A673 (cell line): ENCODE measurements around the gene ADAM12. TPM values are rescaled to one million over a fixed set of nuclear protein-coding genes. Genes with fewer than 3 reads are reported as not detected.

ENCODE experiments used
- BruUV-seq: library from RNA; stranded (reverse); fragments of 400-500 nt; replicated peaks from 2 replicates; lab custom pipeline; 2021; lab: Mats Ljungman, UMichigan
- CTCF ChIA-PET: fragments of 300-600 bp; sonication (Branson Sonifier 250); formaldehyde crosslinking; loops from one replicate; lab custom pipeline; 2022; ENCODE audit warnings: antibody characterized with exemption; lab: Charles Lee
- POLR2A ChIA-PET: fragments of 300-600 bp; sonication (Branson Sonifier 250); formaldehyde crosslinking; loops from one replicate; lab custom pipeline; 2022; ENCODE audit warnings: antibody characterized with exemption; ENCODE audit not compliant: low non-redundant PET; lab: Charles Lee
- DNase-seq: peaks from one replicate; pipeline ENCODE4 v3.0.0-alpha.2; 2015; ENCODE audit warnings: low spot score
- H3K27ac ChIP-seq: fragments of 200-600 bp; sonication (generic); 2 replicates; pipeline ENCODE4 v1.5.1; 2016; ENCODE audit warnings: mixed run types, low read depth, mild to moderate bottlenecking, mixed read lengths, antibody characterized with exemption, low read length; ENCODE audit not compliant: poor library complexity, severe bottlenecking
- H3K27me3 ChIP-seq: fragments of 200-600 bp; sonication (generic); replicated peaks from 2 replicates; pipeline ENCODE4 v1.6.1; 2017; ENCODE audit warnings: mixed run types, low read depth, mild to moderate bottlenecking, mixed read lengths, antibody characterized with exemption, low read length; ENCODE audit not compliant: insufficient read depth, poor library complexity
- H3K36me3 ChIP-seq: fragments of 200-600 bp; sonication (generic); 2 replicates; pipeline ENCODE4 v1.6.1; 2016; ENCODE audit warnings: mixed run types, mild to moderate bottlenecking, mixed read lengths, antibody characterized with exemption, low read length; ENCODE audit not compliant: insufficient read depth, poor library complexity, severe bottlenecking
- H3K4me1 ChIP-seq: fragments of 200-600 bp; sonication (generic); 2 replicates; pipeline ENCODE4 v1.6.1; 2017; ENCODE audit warnings: mixed run types, mild to moderate bottlenecking, mixed read lengths, antibody characterized with exemption, low read length; ENCODE audit not compliant: insufficient read depth, poor library complexity, severe bottlenecking
- H3K4me3 ChIP-seq: fragments of 200-600 bp; sonication (generic); 2 replicates; pipeline ENCODE4 v1.5.1; 2016; ENCODE audit warnings: low read depth, mixed run types, mild to moderate bottlenecking, mixed read lengths, low read length; ENCODE audit not compliant: poor library complexity, severe bottlenecking
- H3K9me3 ChIP-seq: fragments of 200-600 bp; sonication (generic); 2 replicates; pipeline ENCODE4 v1.6.1; 2016; ENCODE audit warnings: mixed run types, low read depth, mild to moderate bottlenecking, mixed read lengths, antibody characterized with exemption, low read length; ENCODE audit not compliant: poor library complexity, severe bottlenecking
- EZH2 ChIP-seq: fragments of 200-600 bp; sonication (generic); IDR thresholded peaks from 2 replicates; pipeline ENCODE4 v1.6.1; 2017; ENCODE audit warnings: borderline replicate concordance, low read depth, mild to moderate bottlenecking, mixed read lengths, antibody characterized with exemption, low read length; ENCODE audit not compliant: poor library complexity, severe bottlenecking
- intact Hi-C: fragments of 100-400 bp; cut with micrococcal nuclease; formaldehyde crosslinking; loops from one replicate; pipeline ENCODE4 v1.10.0; 2022; ENCODE audit not compliant: unreplicated experiment
- total RNA-seq: library from RNA; stranded (reverse); gene quantifications from 2 replicates; pipeline ENCODE4 v1.2.3, GENCODE V29; 2021
- TF ChIP-seq, protein P1 (sequence below): fragments of 300-800, 200-600 bp; sonication (generic); conservative IDR thresholded peaks from 2 replicates; pipeline ENCODE4 v1.5.1; 2017; ENCODE audit warnings: low read depth, mild to moderate bottlenecking, antibody characterized with exemption, low read length, moderate library complexity, mixed read lengths

Gene ADAM12
- total RNA-seq, 1 experiment from 2014 or later, result 0.17 TPM

DNA sequence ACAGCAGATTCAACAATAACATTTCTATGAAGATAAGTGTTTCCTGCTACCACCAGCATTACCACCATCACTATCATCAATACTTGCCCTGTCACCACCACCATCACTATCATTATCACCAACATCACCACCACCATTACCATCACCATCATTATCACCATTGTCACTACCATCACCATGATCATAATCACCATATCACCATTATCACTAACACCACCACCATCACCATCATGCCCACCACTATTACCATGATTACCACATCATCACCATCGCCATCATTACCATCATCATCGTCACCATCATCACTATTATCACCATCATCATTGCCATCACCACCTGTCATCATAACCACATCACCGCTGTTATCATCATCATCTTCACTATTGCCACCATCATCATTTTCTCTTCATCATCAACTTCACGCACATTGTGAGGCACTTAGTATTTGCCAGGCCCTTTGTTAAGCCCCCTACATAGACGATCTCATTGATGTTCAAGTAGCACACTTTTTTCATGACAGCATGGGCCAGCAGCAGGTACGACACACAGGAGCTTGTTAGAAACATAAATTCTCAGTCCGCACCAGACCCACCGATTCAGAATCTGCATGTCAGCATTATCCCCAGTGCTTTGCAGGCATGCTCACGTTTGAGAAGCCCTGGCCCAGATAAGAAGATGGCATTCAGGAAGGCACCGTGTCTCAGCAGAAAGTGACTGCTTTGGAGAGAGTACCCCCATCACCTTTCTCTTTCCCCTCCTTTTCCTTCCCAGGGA is 161.1 kb downstream of the ADAM12 start:
- intact Hi-C loops, result no loop called here

DNA sequence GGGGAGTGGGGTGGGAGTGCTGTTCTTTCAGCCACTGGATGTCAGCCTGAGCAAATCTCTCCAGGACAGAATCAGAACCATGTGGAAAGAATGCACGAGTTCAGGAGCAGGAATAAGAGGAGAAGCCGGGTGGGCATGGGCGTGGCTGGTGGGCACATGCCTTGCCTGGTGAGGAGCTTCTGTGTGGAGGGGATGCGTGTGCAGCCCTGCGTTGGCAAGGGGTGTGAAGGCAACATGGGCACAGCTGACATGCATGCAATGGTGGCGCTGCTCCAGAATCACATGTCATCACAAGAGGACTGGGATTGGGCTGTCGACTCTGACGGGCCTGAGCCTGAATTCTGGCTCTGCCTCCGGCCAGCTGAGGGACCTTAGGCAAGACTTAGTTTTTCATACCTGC is 162.1 kb downstream of the ADAM12 start:
- Histone ChIP-seq H3K9me3 (no peaks in the 10 kb centered on the region), H3K27me3 (no peaks in the 10 kb centered on the region), H3K4me3 (no peak overlapping the region), H3K4me1 (no peaks in the 10 kb centered on the region), H3K27ac (no peak overlapping the region), H3K36me3 (no peaks in the 10 kb centered on the region)
- CTCF ChIA-PET, result no interaction called here
- DNase-seq, result no peak
- POLR2A ChIA-PET, result no interaction called here
- BruUV-seq, result no TSS peak
- intact Hi-C loops, result no loop called here
- TF ChIP-seq EZH2, result no peak
- TF ChIP-seq, protein P1, sequence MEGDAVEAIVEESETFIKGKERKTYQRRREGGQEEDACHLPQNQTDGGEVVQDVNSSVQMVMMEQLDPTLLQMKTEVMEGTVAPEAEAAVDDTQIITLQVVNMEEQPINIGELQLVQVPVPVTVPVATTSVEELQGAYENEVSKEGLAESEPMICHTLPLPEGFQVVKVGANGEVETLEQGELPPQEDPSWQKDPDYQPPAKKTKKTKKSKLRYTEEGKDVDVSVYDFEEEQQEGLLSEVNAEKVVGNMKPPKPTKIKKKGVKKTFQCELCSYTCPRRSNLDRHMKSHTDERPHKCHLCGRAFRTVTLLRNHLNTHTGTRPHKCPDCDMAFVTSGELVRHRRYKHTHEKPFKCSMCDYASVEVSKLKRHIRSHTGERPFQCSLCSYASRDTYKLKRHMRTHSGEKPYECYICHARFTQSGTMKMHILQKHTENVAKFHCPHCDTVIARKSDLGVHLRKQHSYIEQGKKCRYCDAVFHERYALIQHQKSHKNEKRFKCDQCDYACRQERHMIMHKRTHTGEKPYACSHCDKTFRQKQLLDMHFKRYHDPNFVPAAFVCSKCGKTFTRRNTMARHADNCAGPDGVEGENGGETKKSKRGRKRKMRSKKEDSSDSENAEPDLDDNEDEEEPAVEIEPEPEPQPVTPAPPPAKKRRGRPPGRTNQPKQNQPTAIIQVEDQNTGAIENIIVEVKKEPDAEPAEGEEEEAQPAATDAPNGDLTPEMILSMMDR, result no peak

More for the DNA sequence above, 161.1 kb downstream of the ADAM12 start:
- TF ChIP-seq EZH2, result no peak
- TF ChIP-seq, protein P1, result no peak
- Histone ChIP-seq H3K4me3 (no peak overlapping the region), H3K9me3 (no peaks in the 10 kb centered on the region), H3K4me1 (no peaks in the 10 kb centered on the region), H3K36me3 (no peaks in the 10 kb centered on the region), H3K27me3 (no peaks in the 10 kb centered on the region), H3K27ac (no peak overlapping the region)
- ChIA-PET CTCF (no interaction called here), POLR2A (no interaction called here)
- no peak for DNase-seq
- BruUV-seq, result no TSS peak

DNA sequence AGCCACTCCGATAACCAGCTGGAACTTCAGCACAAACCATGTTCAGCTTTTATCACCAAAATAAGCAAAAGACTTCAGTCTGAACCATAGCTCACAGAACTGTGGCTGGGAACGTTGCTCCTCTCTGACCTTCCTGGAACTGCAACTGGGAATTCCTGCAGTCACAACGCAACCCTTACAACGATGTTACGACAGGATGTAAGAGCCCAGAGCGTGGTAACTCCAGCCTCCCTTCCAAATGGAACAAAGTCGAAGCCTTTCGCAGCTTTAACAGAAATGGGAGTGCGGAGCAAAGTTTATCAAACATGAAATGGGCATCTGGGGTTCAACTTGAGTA is 162.6 kb downstream of the ADAM12 start:
- POLR2A ChIA-PET, result no interaction called here
- BruUV-seq, result no TSS peak

More for the DNA sequence above, 162.6 kb downstream of the ADAM12 start:
- Histone ChIP-seq H3K27me3 (no peaks in the 10 kb centered on the region), H3K4me1 (no peaks in the 10 kb centered on the region), H3K9me3 (no peaks in the 10 kb centered on the region), H3K36me3 (no peaks in the 10 kb centered on the region), H3K27ac (no peak overlapping the region), H3K4me3 (no peak overlapping the region)
- CTCF ChIA-PET, result no interaction called here
- intact Hi-C loops, result no loop called here
- TF ChIP-seq, protein P1, result no peak
- TF ChIP-seq EZH2, result no peak
- no peak for DNase-seq
